GM10847 (cell line): ENCODE results near the gene INHBE.

ENCODE experiments used
- POLR2A ChIP-seq: IDR thresholded peaks from 2 replicates; pipeline ENCODE4 v1.6.1; 2011; ENCODE audit not compliant: insufficient read length; ENCODE audit errors: extremely low read depth

Gene INHBE

GRCh38 chr12:57465030-57465746 is 10.1 kb downstream of the INHBE start:
- no peak for TF ChIP-seq POLR2A

- no peak for TF ChIP-seq POLR2A
These were observed 10.8 kb downstream of the INHBE start for GRCh38 chr12:57465747-57466505.

GRCh38 chr12:57467212-57467874 is 12.2 kb downstream of the INHBE start:
- TF ChIP-seq POLR2A = no peak

GRCh38 chr12:57467915-57468314 is 12.8 kb downstream of the INHBE start:
- TF ChIP-seq POLR2A = no peak

GRCh38 chr12:57469296-57470164 is 14.4 kb downstream of the INHBE start:
- no peak for TF ChIP-seq POLR2A

- TF ChIP-seq POLR2A = no peak
These were observed 15.3 kb downstream of the INHBE start for GRCh38 chr12:57470286-57470969.

GRCh38 chr12:57470970-57471656 is 16.0 kb downstream of the INHBE start:
- no peak for TF ChIP-seq POLR2A

- TF ChIP-seq POLR2A = no peak
These were observed 16.6 kb downstream of the INHBE start for GRCh38 chr12:57471661-57472060.

GRCh38 chr12:57472391-57472790 is 17.3 kb downstream of the INHBE start:
- no peak for TF ChIP-seq POLR2A

GRCh38 chr12:57473392-57473791 is 18.3 kb downstream of the INHBE start:
- no peak for TF ChIP-seq POLR2A

GRCh38 chr12:57473886-57474285 is 18.8 kb downstream of the INHBE start:
- TF ChIP-seq POLR2A = no peak

- no peak for TF ChIP-seq POLR2A
These were observed 19.3 kb downstream of the INHBE start for GRCh38 chr12:57474430-57474829.

GRCh38 chr12:57474862-57475261 is 19.8 kb downstream of the INHBE start:
- TF ChIP-seq POLR2A = no peak

- TF ChIP-seq POLR2A = no peak
These were observed 20.4 kb downstream of the INHBE start for GRCh38 chr12:57475271-57476161.
